PC-3 (cell line): Measurements from ENCODE around the gene ULK3.

Experiments used
- EZH2 ChIP-seq: fragments of 300-600 bp; sonication (generic); IDR thresholded peaks from one replicate; pipeline ENCODE4 v1.6.1; 2017; ENCODE audit warnings: antibody characterized with exemption, mild to moderate bottlenecking, low read length; ENCODE audit not compliant: unreplicated experiment
- TF ChIP-seq, protein P1 (sequence below): fragments of 300-600 bp; sonication (generic); conservative IDR thresholded peaks from 2 replicates; pipeline ENCODE4 v1.5.1; 2017; ENCODE audit warnings: antibody characterized with exemption, low read depth, mild to moderate bottlenecking, low read length

- no peak for TF ChIP-seq EZH2
- TF ChIP-seq, protein P1, sequence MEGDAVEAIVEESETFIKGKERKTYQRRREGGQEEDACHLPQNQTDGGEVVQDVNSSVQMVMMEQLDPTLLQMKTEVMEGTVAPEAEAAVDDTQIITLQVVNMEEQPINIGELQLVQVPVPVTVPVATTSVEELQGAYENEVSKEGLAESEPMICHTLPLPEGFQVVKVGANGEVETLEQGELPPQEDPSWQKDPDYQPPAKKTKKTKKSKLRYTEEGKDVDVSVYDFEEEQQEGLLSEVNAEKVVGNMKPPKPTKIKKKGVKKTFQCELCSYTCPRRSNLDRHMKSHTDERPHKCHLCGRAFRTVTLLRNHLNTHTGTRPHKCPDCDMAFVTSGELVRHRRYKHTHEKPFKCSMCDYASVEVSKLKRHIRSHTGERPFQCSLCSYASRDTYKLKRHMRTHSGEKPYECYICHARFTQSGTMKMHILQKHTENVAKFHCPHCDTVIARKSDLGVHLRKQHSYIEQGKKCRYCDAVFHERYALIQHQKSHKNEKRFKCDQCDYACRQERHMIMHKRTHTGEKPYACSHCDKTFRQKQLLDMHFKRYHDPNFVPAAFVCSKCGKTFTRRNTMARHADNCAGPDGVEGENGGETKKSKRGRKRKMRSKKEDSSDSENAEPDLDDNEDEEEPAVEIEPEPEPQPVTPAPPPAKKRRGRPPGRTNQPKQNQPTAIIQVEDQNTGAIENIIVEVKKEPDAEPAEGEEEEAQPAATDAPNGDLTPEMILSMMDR, result no peak
Observed at GRCh38 chr15:74804935-74805334, 38.0 kb downstream of the ULK3 start.
